ENCODE results near the gene EXOC3L1.

DNA sequence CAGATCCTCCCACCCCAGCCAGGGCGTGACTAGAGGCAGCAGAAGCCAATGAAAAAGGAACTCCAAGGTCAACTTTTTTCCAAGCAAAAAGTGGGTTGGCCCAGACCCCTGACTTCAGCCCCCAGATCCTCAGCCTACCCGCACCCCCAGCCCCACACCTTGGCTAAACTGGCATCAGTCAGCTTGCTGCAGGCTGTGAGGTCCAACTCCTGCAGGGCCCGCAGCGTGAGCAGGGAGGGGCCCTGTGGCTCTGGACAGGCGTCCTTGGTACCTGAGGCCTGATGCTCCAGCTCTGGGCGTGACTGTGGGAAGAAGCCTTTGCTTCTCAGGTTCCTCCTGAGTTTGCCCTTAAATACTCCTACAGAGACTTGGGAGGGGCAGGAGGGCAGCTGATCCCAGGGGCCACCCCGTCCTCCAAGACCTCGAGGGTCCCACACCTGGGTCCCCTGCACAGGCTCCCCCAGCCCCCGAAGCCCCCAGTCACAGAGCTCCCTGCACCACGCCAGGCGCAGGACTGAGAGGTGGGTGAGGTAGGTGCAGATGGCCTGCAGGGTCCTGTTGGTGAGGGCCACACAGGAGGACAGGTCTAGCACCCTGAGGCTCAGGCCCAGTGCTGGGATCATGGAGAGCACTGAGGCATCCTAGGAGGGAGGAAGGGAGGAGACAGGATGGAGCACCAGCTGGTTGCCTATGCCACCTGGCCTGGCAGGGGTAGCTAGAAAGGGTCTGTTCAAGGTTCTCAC, 18.4 kb upstream of the EXOC3L1 start:
- TF ChIP-seq POLR2A (IDR thresholded peaks at IDR 0.05; ENCODE audit: low read length) (no peak), GATA1 (IDR thresholded peaks at IDR 0.05; ENCODE audit: low read depth, low read length) (no peak)
